Gastrocnemius medialis (tissue), 4 donors: ENCODE measurements around the gene SAMD11. TPM values are rescaled to one million over a fixed set of nuclear protein-coding genes. Genes with fewer than 3 reads are reported as not detected.

Source experiments
- ATAC-seq, 2 donors: fragments of 150-250 bp; one replicate each; pipeline ENCODE4 v1.9.1; 2016
- DNase-seq, 2 donors: peaks; one replicate each; pipeline ENCODE4 v3.0.0-alpha.2; 2019
- H3K27ac ChIP-seq, 4 donors: fragments of 200-600 bp; sonication (generic); 1 replicate in 1 of 4; 2 replicates in 3 of 4; pipeline ENCODE4 v1.5.1; 2016 to 2018; ENCODE audit warnings: mild to moderate bottlenecking in 2 of 4, moderate library complexity in 1 of 4
- H3K27me3 ChIP-seq, 3 donors: fragments of 200-600 bp; sonication (generic) in 2 of 3; 1 replicate in 1 of 3; 2 replicates in 2 of 3; pipeline versions ENCODE4 v1.5.1 to v1.6.0; 2016 to 2019; ENCODE audit warnings: mild to moderate bottlenecking in 1 of 3, moderate library complexity in 1 of 3
- H3K36me3 ChIP-seq, 2 donors: fragments of 200-600 bp; sonication (generic) in 1 of 2; one replicate each; pipeline ENCODE4 v1.5.1; 2017 to 2018
- H3K4me1 ChIP-seq, 2 donors: fragments of 200-600 bp; sonication (generic) in 1 of 2; one replicate each; pipeline ENCODE4 v1.5.1; 2016 to 2017; ENCODE audit warnings: mild to moderate bottlenecking in 2 of 2
- H3K4me3 ChIP-seq, 4 donors: fragments of 200-600 bp; sonication (generic) in 3 of 4; 1 replicate in 1 of 4; 2 replicates in 3 of 4; pipeline ENCODE4 v1.5.1; 2016 to 2019; ENCODE audit warnings: mild to moderate bottlenecking in 2 of 4
- H3K9me3 ChIP-seq, 3 donors: fragments of 200-600 bp; sonication (generic) in 2 of 3; 1 replicate in 1 of 3; 2 replicates in 2 of 3; pipeline ENCODE4 v1.5.1; 2016 to 2019
- POLR2A ChIP-seq, 2 donors: fragments of 450-650 bp; IDR thresholded peaks; one replicate each; pipeline ENCODE4 v1.6.1; 2017; ENCODE audit warnings: antibody characterized with exemption in 2 of 2, mild to moderate bottlenecking in 2 of 2, moderate library complexity in 2 of 2
- in situ Hi-C, 4 donors: fragments of 200-750 bp; cut with MboI; loops; one replicate each; pipeline versions ENCODE4 v1.15.0 to v1.8.0; 2017; ENCODE audit warnings: low sequenced_read_pairs in 4 of 4
- intact Hi-C: fragments of 100-400 bp; cut with DNase I; formaldehyde crosslinking; loops from one replicate; pipeline ENCODE4 v1.15.1; 2023; ENCODE audit warnings: low total_unique reads
- total RNA-seq, 4 donors: library from RNA; depleted of rRNA; stranded (reverse); fragments of >200 nt; gene quantifications; one replicate each; pipeline versions ENCODE4 v1.1.0 to v1.2.3, GENCODE V29; 2016
- TF ChIP-seq, protein P1 (sequence below), 5 experiments: fragments of 450-650 bp in 3 of 5; fragments of 200-600 bp in 2 of 5; sonication (generic) in 2 of 5; IDR thresholded peaks in 4 of 5; conservative IDR thresholded peaks in 1 of 5; 1 replicate in 4 of 5; 2 replicates in 1 of 5; pipeline ENCODE4 v1.5.1; 2016 to 2019; ENCODE audit warnings: antibody characterized with exemption in 5 of 5, mild to moderate bottlenecking in 3 of 5, moderate library complexity in 3 of 5

Gene SAMD11
- total RNA-seq, 4 donors from 2014 or later = 0.17 to 0.38 TPM; not detected in 2

DNA sequence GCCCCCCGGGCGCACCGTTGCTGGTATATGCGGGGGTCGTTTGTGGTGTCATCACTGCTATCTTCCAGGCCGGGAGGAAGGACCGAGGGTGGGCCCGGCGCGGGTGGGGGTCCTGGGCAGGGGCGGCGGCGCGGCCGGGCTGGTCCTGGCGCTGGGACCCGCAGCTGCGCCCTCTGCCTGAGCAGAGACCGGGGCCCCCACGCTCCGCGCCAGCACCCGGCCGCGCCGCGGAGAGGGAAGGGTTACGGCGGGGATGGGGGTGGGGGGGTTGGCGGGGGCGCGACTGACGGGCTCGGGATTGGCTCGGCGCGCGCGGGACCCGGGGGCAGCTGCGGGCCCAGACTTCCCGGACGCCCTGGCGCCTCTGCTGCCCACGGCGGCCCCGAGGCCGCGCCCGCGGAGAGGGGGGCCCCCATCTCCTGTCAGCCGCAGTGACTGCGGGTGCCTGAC, 13.8 kb upstream of the SAMD11 start:
- TF ChIP-seq POLR2A (IDR thresholded peaks at IDR 0.05) = no peak
- TF ChIP-seq, protein P1, sequence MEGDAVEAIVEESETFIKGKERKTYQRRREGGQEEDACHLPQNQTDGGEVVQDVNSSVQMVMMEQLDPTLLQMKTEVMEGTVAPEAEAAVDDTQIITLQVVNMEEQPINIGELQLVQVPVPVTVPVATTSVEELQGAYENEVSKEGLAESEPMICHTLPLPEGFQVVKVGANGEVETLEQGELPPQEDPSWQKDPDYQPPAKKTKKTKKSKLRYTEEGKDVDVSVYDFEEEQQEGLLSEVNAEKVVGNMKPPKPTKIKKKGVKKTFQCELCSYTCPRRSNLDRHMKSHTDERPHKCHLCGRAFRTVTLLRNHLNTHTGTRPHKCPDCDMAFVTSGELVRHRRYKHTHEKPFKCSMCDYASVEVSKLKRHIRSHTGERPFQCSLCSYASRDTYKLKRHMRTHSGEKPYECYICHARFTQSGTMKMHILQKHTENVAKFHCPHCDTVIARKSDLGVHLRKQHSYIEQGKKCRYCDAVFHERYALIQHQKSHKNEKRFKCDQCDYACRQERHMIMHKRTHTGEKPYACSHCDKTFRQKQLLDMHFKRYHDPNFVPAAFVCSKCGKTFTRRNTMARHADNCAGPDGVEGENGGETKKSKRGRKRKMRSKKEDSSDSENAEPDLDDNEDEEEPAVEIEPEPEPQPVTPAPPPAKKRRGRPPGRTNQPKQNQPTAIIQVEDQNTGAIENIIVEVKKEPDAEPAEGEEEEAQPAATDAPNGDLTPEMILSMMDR (IDR thresholded peaks at IDR 0.05 in 4 of 5, conservative IDR thresholded peaks at IDR 0.05 in 1 of 5) = no peak
- ATAC-seq (no peak), DNase-seq (no peak)

DNA sequence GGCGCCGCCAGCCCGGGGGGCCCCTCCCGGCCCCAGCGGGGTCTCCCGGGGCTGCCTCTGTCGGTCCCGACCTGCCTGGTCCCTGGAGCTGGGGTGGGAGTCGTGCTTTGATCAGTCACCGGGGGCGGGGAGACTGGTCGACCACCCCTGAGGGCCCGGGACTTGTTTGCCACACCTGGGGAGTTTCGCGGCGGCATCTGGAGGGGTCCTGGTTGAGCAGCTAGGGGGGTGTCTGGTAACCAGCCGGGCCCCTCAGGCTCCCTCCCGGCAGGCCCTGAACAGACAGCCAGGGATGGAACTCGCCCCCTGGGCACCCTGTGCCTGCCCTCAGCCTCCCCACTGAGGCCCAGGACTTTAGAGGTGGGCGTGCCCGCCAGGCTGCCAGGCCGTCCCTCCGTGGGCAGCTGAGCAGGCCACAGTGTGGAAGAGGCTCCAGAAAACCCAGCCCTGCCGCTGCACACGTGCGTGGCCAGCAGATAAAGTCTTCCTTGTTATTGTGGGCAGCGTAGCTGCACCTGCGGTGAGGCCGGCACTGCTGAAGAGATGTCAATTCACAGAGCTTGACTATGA, 13.3 kb upstream of the SAMD11 start:
- DNase-seq = peak in 1 of 2 donors; percentile 9
- no peaks in the 10 kb centered on the region for H3K4me1 ChIP-seq
- H3K27ac ChIP-seq = no peak overlapping the region
- in situ Hi-C loops = no loop called here
- no peak for ATAC-seq
- no peaks in the 10 kb centered on the region for H3K9me3 ChIP-seq
- TF ChIP-seq, protein P1 (IDR thresholded peaks at IDR 0.05 in 4 of 5, conservative IDR thresholded peaks at IDR 0.05 in 1 of 5) = no peak
- no peak for TF ChIP-seq POLR2A (IDR thresholded peaks at IDR 0.05)
- intact Hi-C loops = no loop called here
- no peaks in the 10 kb centered on the region for H3K36me3 ChIP-seq
- H3K4me3 ChIP-seq = no peak overlapping the region
- H3K27me3 ChIP-seq = peaks cover 22 to 35% (median 32%) of the 10 kb centered on the region in 3 donors

More for the DNA sequence above, 13.8 kb upstream of the SAMD11 start:
- H3K27ac ChIP-seq = no peak overlapping the region
- intact Hi-C loops = loop anchor here (5.0 kb wide), 1 partner anchor 52 kb away; the partner anchor contains the start of gene KLHL17
- in situ Hi-C loops = no loop called here
- peaks cover 26 to 40% (median 36%) of the 10 kb centered on the region in 3 donors for H3K27me3 ChIP-seq
- no peaks in the 10 kb centered on the region for H3K36me3 ChIP-seq
- no peaks in the 10 kb centered on the region for H3K9me3 ChIP-seq
- H3K4me1 ChIP-seq = peaks cover 0 to 3% of the 10 kb centered on the region in 2 donors
- H3K4me3 ChIP-seq = no peak overlapping the region

DNA sequence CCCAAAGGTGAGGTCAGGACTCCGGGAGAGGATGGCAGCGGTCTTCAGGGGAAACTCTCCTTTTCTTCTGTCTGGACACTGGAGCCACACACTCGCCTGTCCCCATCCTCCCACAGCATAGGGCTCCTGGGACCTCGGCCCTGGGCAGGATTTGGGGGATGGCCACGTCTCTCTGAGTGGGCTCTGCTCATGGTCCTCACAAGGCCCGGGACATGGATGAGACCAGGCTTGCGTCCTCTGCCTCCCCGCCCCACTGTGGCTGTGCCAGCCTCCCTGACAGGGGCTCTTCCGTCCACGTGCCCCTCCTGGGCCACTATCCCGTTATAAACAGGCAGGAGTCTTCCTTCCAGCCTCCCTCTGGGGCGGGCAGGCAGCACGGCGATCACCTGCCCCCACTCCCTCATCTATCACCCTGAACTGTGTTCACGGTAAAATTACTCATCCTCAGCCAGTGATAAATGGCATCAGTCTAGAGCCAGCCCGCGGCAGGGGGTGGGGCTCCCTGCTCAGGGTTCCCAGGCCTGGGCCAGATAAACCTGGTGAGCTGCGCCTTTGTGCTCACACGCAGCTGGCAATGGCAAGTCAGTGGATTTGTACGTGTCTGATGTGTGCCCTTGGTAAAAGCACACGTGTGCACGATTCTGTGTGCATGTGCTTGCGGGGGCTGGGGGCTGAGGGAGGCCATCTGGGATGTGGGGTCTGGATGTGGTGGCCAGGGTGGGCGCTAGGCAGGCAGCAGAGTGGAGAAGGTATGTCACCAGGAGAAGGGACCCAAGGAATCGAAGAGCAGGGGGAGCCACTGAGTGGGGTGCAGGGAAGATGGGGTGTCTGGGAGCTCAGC, 12.6 kb upstream of the SAMD11 start:
- in situ Hi-C loops = no loop called here
- TF ChIP-seq, protein P1 (IDR thresholded peaks at IDR 0.05 in 4 of 5, conservative IDR thresholded peaks at IDR 0.05 in 1 of 5) = no peak
- TF ChIP-seq POLR2A (IDR thresholded peaks at IDR 0.05) = no peak
- no peaks in the 10 kb centered on the region for H3K9me3 ChIP-seq
- DNase-seq = peak in 1 of 2 donors; percentile 5
- H3K27me3 ChIP-seq = peaks cover 25 to 36% (median 28%) of the 10 kb centered on the region in 3 donors
- ATAC-seq = no peak
- no peaks in the 10 kb centered on the region for H3K4me1 ChIP-seq
- intact Hi-C loops = no loop called here
- no peaks in the 10 kb centered on the region for H3K36me3 ChIP-seq
- no peak overlapping the region for H3K27ac ChIP-seq
- H3K4me3 ChIP-seq = no peak overlapping the region

DNA sequence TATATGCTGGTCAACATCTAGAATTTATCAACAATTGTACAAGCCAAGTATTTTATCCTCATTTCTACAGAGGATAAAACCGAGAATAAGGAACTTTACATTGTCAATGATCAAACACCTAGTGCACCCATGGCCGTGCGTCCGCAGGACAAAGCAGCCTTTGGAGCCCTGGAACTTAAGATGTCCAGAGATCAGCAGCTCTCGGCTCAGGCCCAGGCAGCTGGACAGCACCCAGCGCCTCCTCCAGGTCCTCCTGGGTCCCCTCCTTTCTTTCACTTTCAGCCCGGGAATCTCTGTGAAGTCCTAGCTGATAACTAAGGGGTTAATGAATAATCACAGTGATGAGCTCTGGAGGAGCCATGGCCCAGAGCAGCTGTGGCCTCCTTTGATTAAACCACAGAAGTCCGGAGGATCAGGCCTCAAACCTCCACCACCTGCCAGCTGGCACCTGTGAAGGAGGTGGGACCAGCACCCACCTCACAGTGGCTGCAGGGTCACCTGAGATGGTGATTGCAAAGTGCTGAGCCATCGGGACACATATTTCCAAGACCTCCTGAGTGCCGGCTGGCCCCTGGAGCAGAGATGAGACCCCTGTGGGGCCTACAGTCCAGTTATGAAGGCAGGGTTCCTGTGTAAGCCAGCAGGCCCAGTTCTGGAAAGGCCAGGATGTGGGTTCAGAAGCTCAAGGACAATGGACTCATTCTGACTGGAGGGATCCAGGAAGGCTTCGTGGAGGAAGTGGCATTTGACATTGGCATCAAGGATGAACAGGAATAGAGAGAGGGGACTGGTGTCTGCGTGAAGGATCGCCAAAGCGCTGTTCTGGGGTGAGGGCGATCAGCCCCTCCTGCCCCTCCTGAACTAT, 11.6 kb upstream of the SAMD11 start:
- DNase-seq (no peak), ATAC-seq (no peak)
- peaks cover 23 to 44% (median 25%) of the 10 kb centered on the region in 3 donors for H3K27me3 ChIP-seq
- H3K27ac ChIP-seq = no peak overlapping the region
- no peaks in the 10 kb centered on the region for H3K4me1 ChIP-seq
- TF ChIP-seq POLR2A (IDR thresholded peaks at IDR 0.05) = no peak
- TF ChIP-seq, protein P1 (IDR thresholded peaks at IDR 0.05 in 4 of 5, conservative IDR thresholded peaks at IDR 0.05 in 1 of 5) = no peak
- H3K36me3 ChIP-seq = no peaks in the 10 kb centered on the region
- no peaks in the 10 kb centered on the region for H3K9me3 ChIP-seq
- no peak overlapping the region for H3K4me3 ChIP-seq
- intact Hi-C loops (no loop called here), in situ Hi-C loops (no loop called here)
